HCT116 (cell line): Measurements from ENCODE around the gene NFATC1.

Experiments
- CEBPB ChIP-seq: IDR thresholded peaks from 2 replicates; pipeline ENCODE4 v1.6.1; 2012; ENCODE audit warnings: low read depth
- CTCF ChIP-seq, 3 experiments: fragments of 200-600 bp in 1 of 3; sonication (generic) in 1 of 3; IDR thresholded peaks in 2 of 3; conservative IDR thresholded peaks in 1 of 3; 2 replicates each; pipeline ENCODE4 v1.5.1; 2012 to 2017; ENCODE audit warnings: low read depth in 2 of 3, low read length in 2 of 3, antibody characterized with exemption in 1 of 3, borderline replicate concordance in 1 of 3, control low read depth in 1 of 3, mild to moderate bottlenecking in 1 of 3, mixed read lengths in 1 of 3, mixed run types in 1 of 3, moderate library complexity in 1 of 3; ENCODE audit not compliant: insufficient read depth in 1 of 3
- JUND ChIP-seq: IDR thresholded peaks from 2 replicates; pipeline ENCODE4 v1.6.1; 2012
- POLR2A ChIP-seq: IDR thresholded peaks from 2 replicates; pipeline ENCODE4 v1.7.0; 2011; ENCODE audit warnings: borderline replicate concordance; ENCODE audit not compliant: insufficient read depth, insufficient read length; ENCODE audit errors: extremely low read depth
- SRF ChIP-seq: IDR thresholded peaks from 2 replicates; pipeline ENCODE4 v1.6.1; 2012; ENCODE audit warnings: low read depth
- TF ChIP-seq, protein P1 (sequence below): IDR thresholded peaks from 2 replicates; pipeline ENCODE4 v1.6.1; 2012

- TF ChIP-seq CTCF (IDR thresholded peaks at IDR 0.05 in 2 of 3, conservative IDR thresholded peaks at IDR 0.05 in 1 of 3; ENCODE audit: borderline replicate concordance in 1 of 3, insufficient read depth in 1 of 3, low read depth in 2 of 3, low read length in 2 of 3), result no peak
- TF ChIP-seq, protein P1, sequence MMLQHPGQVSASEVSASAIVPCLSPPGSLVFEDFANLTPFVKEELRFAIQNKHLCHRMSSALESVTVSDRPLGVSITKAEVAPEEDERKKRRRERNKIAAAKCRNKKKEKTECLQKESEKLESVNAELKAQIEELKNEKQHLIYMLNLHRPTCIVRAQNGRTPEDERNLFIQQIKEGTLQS, result no peak
- TF ChIP-seq CEBPB, result no peak
- no peak for TF ChIP-seq JUND
- no peak for TF ChIP-seq POLR2A
- no peak for TF ChIP-seq SRF
Observed at GRCh38 chr18:79466591-79466990, 70.9 kb downstream of the NFATC1 start.
